Fibroblast of skin of left quadriceps (primary cell): ENCODE measurements around the gene PRKCE.
A peak's percentile ranks its signal among the peaks of the same experiment; 100 is the strongest.

Experiments
- DNase-seq, 2 experiments: peaks; one replicate each; pipeline ENCODE4 v3.0.0-alpha.2; 2013; ENCODE audit warnings: low read depth in 2 of 2

Gene PRKCE

DNA sequence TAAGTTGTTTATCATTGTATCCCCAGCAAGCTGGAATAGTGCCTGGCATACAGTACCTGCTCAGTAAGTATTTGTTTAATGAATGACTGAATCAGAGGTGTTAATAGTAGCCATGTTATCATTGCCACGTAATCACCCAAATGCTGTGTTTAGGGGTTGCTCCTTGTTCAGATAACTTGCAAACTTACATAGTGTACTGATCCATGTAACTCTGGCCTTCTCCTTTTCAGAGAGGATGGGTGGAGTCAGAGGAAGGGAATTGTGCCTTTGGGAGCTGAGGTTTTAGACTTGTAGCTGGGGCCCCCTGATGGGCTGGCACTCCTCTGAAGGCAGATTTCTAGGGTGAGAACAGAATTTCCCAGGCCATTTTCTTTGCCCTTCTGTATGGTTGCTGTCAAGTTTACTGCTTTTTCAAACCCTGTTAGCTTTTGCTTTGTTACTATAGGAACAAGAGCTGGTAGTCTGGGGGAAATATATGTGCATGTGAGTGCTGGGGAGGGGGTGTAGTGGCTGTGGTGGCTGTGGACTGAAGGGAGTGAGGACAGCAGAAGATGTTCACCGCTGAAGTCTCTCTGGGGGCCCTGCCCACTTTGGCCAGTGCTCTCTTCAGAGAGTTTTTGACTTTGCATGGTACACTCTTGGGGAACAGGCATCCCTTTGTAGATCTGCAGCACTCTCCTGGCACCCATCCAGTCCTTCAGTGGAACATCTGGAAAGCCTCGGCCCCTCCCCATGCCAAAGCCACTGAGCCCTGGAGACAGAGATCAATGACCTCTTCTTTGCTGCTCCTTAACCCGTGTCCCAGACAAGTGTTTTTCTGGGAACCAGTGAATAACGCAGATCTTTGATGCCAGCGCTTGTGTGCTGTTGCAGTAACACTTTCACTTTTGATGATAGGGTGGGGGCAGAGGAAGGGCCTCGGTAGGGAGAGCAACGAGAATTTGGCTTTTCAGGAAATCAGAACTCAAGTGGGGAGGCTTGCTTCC is 209.0 kb downstream of the PRKCE start:
- peak in 1 of 2 experiments; percentile 18 for DNase-seq

DNA sequence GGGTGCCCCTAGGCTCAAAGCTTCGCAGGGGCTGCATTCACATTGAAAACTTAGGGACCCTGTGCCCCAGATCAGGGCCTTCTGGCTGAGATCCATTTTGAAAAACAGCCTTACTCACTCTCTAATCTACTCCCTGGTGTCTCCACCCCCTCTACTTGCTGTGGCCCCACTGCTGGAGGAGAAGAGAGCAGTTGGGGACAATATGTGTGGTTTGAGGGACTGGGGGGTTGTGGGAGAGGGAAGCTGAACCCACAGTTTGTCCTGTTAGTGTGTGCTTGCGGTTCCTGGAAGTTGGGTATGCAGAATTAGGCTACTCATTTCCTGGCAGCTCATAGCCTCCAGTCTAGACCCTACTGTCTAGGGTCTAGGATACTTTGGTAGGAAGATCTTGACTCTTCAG is 211.4 kb downstream of the PRKCE start:
- no peak for DNase-seq

DNA sequence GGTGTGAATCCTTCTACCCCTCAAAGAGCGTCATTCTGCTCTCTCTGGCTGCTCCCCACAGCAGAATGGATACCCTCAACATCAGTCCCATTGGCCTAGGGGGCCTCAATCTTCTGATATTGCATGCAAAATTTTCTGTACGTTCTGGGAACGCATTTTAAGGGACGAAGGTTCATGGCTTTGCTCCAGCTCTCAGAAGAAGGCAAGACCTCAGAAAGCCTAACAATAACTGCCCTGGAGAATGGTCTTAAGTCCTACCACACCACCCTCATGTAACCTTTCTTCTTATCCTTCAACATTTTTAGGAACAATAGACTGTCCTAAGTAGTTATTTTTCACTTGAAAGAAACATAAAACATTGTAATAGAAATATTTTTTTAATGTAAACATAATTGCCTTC is 212.6 kb downstream of the PRKCE start:
- DNase-seq = no peak

DNA sequence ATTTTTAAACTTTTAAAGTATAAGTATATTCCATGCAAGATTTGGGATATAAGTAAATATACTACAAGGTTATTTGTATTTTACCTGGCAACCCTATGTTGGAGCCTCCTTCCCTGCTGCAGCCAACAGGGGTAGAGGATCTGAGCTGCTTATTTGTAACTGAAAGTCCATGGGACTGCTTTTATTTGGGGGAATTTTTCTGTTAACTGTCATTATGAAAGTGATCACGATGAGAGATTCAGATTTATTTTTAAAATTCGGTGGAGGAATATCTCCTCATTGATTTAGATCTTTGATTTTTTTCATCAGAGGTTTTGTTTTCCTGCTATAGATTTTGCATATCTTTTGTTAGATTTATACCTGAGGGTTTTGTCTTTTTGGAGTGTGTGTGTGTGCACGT is 215.9 kb downstream of the PRKCE start:
- no peak for DNase-seq

DNA sequence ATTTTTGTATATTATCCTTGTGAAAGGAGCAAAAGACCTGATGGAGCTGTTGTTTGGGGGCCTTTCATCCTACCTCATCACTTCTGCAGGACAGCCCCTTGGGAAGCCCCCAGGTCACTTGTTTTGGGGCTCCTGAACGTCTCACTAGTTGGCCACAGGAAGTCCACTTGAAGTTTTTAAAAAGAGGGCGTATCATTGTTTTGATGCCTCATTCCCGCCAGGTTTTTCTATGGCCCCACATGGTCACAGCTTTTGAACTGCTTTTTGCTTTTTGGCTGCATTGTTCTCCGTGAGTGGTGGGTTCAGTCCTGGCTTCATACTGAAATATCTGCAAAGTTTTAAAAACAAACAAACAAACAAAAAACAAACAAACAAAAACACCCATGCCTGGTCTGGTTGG is 216.3 kb downstream of the PRKCE start:
- no peak for DNase-seq

DNA sequence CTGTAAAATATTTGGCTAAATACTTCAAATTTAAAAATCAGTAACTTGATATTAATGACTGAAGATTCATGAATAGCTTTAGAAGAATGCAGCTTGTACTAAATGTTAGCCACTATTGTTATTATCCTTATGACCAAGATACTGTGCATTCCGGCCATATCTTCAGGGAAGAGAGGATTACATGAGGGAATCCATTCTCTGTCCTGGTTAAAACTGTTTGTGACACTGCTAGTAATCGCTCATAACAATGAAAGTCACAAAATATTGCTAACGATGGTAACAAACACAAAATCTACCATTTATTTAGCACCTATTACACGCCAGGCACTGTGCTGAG is 217.7 kb downstream of the PRKCE start:
- peak; percentile 50 to 56 for DNase-seq

DNA sequence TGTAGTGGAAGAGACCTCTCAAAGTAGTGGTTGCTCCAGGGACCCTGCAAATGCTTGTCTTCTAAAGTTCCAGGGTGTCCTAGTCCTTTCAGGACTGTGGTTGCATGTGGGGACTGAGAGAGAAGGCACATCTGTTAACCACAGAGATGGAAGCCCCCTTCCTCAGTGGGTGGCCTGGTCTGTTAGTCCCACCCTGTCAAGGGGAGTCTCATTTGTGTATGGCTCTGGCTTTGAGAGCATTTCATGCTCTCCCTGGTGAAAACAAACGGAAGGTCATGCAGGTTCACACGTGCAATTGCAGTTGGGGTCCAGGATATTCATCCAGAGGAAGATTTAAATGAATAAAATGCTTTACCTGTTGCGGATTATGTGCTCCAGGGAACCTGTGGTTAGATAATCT is 219.6 kb downstream of the PRKCE start:
- DNase-seq = no peak

DNA sequence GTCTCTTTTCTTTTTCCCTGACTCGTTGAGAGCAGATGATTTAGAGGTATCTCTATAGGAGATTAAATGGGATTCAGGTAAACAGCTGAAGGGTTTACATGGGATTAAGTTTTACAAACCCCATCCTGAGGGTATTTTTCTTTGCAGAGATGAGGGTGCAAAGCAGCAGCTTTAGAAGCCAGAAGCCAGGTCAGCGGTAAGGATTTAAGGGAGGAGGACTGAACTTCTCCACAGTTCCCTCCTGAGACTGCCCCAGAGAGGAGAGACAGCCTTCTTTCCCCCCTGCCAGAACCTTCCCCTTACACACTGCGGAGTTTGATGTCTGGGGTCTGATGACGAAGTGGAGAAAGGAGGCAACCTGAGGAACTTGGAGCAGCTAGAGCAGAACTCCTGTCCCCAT is 220.1 kb downstream of the PRKCE start:
- DNase-seq = no peak

DNA sequence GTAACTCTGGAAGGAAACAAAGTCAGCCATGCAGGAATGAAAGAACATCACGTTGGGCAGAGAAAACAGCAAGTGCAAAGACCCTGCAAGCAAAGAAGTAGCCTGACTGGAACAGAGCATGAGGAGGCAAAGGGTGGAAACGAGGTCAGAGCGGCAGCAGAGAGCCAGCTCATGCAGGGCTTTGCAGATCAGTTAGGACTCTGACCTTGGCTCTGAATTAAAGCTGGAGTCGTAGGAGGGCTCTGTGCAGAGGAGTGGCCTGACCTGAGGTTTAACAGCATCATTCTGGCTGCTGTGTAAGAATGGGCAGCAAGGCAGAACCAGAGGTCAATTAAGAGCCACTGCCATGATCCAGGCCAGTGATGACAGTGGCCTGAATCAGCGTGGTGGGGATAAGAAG is 220.7 kb downstream of the PRKCE start:
- no peak for DNase-seq

DNA sequence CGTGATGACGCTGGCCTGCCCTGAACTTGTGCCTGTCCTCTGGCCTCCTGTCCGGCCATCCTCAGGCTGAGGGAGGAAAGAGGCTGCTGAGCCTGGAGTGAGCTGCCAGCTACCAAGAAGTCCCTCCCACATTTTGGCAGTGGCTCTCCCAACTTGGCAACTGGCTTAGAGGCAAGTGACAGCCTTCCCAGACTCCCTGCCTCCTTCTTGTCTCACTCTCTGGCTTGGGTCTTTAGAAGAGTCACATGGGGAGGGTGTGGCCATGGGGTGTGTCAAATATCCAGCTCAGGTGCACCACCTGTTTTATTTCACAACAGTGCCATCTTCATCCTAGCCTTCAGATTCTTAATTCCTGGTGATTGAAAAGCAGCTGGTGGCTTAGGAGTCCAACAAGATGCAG is 222.9 kb downstream of the PRKCE start:
- no peak for DNase-seq

DNA sequence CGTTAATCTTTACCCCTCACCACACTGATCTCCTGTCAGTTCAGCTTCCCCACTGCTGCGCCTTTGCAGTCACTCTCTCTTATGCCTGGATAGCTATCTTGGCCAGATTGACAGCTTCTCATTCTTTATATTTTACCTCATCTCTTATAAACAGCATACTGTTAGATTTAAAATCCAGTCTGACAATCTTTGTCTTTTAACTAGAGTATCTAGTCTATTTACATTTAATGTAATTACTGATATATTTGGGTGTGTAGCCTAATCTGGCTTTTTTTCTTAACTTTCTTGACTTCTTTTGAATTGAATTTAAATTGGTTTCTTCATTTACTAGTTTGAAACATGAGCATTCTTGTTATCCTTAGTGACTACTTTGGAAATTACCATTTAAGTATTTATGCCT is 225.1 kb downstream of the PRKCE start:
- no peak for DNase-seq

DNA sequence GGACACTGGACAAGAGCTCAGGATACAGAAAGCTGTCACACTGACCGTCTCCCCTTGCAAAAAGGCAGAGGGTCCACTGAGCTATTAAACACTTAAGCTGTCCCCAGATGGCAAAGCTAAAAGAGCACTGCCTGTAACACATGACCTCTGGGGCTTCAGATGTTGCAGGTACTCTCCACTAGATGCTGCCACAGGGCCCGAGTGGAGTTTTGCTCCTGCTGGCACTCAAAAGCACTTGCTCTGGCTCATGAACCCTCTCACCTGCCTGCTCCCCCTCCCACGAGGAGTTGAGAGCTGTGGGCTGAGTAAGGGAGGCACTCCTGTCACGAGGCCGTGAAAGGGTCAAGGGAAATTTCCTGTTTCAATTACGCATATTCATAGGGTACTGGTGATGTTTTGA is 227.9 kb downstream of the PRKCE start:
- DNase-seq = no peak

DNA sequence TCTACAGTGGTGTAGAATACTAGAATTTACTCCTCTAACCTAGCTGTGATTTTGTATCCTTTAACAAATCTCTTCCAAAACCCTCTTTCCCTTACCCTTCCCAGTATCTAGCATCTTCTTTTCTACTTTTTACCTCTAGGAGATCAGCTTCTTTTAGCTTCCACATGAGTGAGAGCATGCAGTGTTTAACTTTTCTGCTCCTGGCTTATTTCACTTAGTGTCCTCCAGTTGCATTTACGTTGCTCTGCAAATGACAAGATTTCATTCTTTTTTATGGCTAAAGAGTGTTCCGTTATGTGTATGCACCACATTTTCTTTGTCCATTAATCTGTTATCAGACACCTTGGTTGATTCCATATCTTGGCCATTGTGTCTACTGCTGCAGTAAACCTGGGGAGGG is 228.5 kb downstream of the PRKCE start:
- DNase-seq = no peak

DNA sequence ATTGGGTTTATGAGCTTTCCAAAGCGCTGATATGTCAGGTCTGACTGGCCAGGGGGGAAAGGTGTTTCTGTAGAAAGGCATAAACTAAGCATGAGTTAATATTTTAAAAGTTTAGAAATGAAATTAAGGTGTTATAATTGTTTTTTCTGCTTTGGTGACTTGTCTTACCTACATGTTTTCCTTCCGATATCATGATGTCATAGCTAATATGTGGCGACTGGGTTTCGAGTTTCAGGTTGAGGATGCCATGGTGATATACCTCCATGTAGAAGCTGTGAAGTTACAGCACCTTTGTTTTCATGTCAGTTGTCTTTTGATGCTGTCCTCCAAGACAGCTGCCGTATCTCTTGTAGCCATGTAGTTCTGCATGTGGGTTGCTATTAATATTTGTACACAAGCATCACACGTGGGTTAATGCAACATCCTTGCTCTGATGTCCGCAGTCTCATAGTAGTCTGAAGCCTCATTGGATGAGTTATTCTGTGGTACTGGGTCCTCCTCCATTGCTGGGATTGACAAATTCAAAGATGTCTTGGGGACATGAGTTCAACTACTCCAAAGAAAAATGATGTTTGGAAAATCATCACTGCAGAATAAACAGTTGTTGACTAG is 230.6 kb downstream of the PRKCE start:
- DNase-seq = no peak

DNA sequence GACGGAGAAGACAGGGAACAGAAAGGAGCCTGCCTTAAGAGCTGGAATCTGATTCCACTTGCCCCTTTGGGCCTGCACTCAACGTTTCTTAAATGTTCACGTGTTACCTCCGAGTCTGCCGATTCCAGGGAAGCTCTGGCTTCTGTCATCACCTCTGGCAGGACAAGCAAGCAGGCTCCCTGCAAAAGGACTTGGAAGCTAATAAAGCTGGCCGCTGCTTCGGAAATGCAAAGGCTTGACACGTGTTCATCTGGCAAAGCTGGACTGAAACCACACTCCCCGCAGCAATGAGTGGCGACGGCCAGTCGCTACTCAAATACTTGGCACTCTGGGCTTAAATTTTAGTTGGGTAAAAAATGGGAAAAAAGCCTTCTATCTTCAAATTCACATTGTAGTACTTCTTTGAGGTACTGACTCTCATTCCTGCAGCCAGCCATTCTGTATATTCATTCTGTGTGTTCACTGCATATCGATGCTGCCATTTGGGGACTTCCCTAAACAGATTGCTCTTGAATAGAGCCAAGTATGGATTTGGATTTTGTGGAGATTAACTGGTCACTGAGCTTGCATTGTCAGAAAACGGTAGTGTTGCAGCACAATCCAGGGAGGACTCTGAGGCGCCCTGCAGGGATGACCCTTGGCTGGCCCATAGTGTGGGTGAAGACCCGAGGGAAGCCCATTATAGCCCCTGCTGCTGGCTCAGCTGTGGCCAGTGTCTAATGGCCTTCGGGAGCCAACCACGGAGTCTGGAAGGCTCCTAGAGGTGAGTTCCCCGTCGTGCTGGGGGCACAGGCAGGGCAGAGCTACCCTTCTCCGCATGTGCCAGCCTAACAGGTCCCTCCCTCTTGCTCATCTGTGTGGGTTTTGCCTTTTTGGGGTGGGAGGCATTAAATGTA is 231.5 kb downstream of the PRKCE start:
- peak; percentile 55 to 56 for DNase-seq

DNA sequence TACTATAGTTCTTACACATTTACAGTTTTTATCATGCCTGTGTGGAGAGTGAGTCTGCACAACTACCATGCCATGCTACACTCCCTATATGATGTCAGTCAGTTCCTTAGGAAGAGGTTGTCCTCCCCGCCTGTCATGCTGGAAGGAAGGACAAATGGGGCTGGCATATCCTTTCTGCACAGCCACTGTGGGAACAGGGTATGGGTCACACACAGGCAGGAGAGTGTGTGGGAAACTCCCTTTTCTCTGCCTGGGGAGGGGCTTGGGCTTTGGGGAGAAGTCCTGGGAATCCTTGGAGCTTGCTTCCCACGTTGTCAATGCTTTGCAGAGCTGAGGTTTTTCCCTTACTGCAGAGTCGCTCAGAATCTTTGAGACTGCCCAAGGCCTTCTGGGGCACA is 232.1 kb downstream of the PRKCE start:
- no peak for DNase-seq

DNA sequence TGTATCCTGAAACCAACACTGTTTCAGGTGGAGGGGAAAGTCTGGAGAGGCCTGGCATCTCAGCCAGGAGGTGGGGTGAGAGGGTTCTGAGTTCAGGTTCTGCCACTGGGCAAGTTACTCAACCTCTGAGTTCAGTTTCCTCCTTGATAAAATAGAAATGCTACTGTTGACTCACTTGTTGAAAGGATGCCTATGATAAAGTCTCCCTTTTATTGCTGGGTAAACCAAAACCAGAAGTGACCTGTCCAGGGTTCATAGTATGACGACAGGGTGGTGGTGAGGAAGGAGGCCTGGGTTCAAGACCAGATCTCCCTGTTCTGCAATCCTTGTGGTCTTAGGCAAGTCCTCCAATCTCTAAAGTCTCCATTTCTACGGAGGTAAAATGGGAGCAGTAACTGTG is 232.7 kb downstream of the PRKCE start:
- no peak for DNase-seq

DNA sequence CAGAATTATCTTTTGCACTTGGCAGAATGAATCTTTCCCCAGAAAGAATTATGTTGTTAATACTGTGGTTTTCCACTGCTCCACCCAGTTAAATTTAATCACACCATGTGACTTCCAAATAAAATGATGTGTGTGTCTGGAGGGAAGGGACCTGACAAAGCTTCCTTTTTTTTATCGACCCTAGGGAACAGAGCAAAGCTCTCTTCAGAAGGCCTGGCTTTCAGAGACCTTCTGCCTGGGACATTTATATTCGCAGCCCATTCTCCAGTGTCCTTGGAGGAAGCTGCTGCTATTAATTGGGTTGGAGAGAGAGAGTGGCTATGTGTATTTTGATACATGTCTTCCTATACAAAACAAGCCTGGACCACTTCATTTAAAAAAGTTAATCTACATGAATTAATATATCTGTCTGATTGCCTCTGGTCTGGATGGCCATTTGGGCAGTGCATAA is 233.7 kb downstream of the PRKCE start:
- no peak for DNase-seq

DNA sequence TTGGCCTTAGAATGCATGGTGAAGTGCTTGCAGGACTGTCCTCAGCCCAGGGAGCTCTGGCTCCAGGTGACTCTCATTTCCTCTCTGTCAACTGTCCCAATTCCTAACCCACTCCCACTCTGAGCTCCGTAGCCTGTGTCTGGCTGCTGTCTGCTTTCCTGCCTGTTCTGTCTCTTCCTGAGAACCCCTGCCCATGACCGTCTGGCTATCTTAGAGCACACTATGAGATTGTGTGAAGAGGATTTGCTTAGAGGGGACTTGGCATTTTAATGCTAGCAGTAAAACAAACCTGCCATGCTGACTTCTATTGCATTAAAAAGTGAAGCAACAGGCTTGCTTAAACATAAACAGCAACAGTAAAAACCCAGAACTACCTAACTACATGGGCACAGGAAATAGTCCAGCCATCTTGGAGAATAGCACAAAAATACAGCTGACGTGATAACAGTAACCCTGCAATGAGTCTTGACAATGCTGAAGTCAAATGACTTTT is 234.7 kb downstream of the PRKCE start:
- DNase-seq = no peak

DNA sequence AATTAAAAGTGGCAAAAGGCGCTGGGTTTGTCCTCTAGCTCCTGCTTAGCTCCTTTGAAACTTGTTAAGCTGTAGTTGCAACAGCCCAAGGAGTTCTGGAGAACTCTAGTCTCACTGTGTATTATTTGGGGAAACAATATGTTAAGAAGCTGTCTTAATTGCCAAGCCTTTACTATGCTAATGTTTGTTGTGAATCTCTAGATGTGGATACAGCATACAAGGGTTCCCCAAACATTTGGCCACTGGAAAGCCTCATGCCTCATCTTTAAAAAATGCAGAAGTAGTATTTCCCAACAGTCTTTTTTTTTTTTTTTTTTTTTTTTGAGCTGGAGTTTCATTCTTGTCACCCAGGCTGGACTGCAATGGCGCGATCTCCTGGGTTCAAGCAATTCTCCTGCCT is 236.7 kb downstream of the PRKCE start:
- DNase-seq = peak; percentile 52 to 57

DNA sequence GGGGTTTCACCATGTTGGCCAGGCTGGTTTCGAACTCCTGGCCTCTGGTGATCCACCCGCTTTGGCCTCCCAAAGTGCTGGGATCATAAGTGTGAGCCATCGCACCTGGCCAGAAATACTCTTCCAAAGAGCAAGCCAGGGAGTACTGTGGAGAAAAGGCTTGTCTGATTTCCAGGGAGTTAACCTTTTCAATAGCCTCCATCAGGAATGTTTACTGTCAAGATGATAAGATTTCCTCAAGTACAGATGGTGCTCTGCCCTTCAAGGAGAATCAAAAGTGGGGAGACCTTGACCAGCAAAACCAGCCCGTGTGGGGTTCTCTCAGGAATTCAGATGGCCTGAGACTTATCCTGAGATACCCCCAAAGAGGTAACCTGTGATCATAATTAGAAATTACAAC is 237.2 kb downstream of the PRKCE start:
- no peak for DNase-seq

DNA sequence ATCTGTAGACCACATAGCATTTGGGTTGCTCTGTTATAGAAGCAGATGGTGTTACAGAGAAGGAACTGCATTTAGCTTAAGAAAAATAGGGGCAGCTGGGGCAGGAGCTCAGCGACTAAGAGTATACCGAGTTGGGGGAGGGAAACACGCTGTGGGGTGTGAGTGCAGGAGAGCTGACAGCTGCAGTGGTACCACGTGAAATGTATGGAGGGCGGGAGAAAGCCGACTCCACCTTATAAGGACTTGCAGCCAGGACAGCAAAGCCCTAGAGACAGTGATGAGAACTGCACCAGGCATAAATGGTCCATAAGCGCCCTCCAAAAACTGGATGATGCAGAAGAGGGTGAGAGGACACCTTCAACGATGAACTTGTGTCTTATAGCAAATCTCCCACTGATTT is 237.6 kb downstream of the PRKCE start:
- peak in 1 of 2 experiments; percentile 17 for DNase-seq
